Daoy (cell line): ENCODE data around the gene PPP1R14C. TPM values are rescaled to one million over a fixed set of nuclear protein-coding genes. Genes with fewer than 3 reads are reported as not detected.

Experiments
- DNase-seq: peaks from one replicate; pipeline ENCODE4 v3.0.0-alpha.2; 2015; ENCODE audit warnings: low read depth
- total RNA-seq: library from RNA; depleted of rRNA; stranded (reverse); fragments of >200 nt; shearing (Covaris generic); gene quantifications from 2 replicates; pipeline ENCODE4 v1.2.3, GENCODE V29; 2014; rRNA removed

PPP1R14C gene
- total RNA-seq, 1 experiment from 2014 or later, result 12.3 TPM

DNA sequence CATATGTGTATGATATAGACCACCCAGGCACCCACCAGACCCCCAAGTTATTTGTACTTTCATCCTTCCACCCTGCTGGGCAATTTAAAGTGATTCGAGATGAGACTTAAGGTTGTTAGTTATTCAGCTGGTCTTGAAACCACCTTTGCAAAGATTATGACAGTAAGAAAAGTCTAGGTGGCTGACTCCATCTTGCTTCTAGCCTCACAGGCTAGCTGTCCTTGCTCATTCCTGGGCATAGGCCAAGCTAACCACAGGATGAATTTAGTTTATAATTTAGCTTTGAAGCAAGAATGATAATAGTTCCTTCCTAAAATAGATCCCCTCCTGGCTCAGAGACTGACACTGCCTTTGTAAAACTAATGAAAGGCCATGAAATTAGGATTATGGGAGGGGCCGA is 154.0 kb downstream of the PPP1R14C start:
- DNase-seq, result no peak

- peak; percentile 39 for DNase-seq
Observed at GRCh38 chr6:150297327-150298029, 154.6 kb downstream of the PPP1R14C start.

- DNase-seq, result no peak
Observed at GRCh38 chr6:150298030-150298380, 155.2 kb downstream of the PPP1R14C start.

- DNase-seq, result no peak
Observed at GRCh38 chr6:150298676-150299075, 155.8 kb downstream of the PPP1R14C start.

Other genes starting within 250 kb of the PPP1R14C start
- 1.4 and 4.1 TPM in 2 replicates for gene RAET1E, start 244.9 kb upstream of the PPP1R14C start, total RNA-seq
- 0.27 and 0.86 TPM in 2 replicates for gene RAET1G, start 219.9 kb upstream of the PPP1R14C start, total RNA-seq
- gene ULBP2, start 201.0 kb upstream of the PPP1R14C start, total RNA-seq, result 42.6 and 53.7 TPM in 2 replicates
- 1.2 and 1.6 TPM in 2 replicates for gene ULBP1, start 179.1 kb upstream of the PPP1R14C start, total RNA-seq
- 0.36 and 1.1 TPM in 2 replicates for gene RAET1L, start 117.5 kb upstream of the PPP1R14C start, total RNA-seq
- 27.3 and 36.4 TPM in 2 replicates for gene ULBP3, start 73.9 kb upstream of the PPP1R14C start, total RNA-seq
- under 0.01 TPM in 1 of 2 replicates, not detected in the other for gene IYD, start 226.0 kb downstream of the PPP1R14C start, total RNA-seq